Mesothelial cell of epicardium (in vitro differentiated cells): ENCODE data around the gene SDHAF3. TPM values are rescaled to one million over a fixed set of nuclear protein-coding genes. Genes with fewer than 3 reads are reported as not detected.

ENCODE experiments used
- DNase-seq, 2 experiments: peaks; one replicate each; pipeline ENCODE4 v3.0.0; 2021; ENCODE audit warnings: low spot score in 2 of 2; ENCODE audit not compliant: unreplicated experiment in 2 of 2
- H3K27ac Mint-ChIP-seq: 2 replicates; pipeline ENCODE4 v1.8.0; 2021; ENCODE audit warnings: mixed read lengths
- H3K27me3 Mint-ChIP-seq: 2 replicates; pipeline ENCODE4 v1.8.0; 2021; ENCODE audit warnings: low read depth, mixed read lengths
- H3K36me3 Mint-ChIP-seq: 2 replicates; pipeline ENCODE4 v1.8.0; 2021; ENCODE audit warnings: mixed read lengths
- H3K4me1 Mint-ChIP-seq: 2 replicates; pipeline ENCODE4 v1.8.0; 2021; ENCODE audit warnings: mixed read lengths
- H3K4me3 Mint-ChIP-seq: 2 replicates; pipeline ENCODE4 v1.8.0; 2021; ENCODE audit warnings: mild to moderate bottlenecking, moderate library complexity, mixed read lengths
- H3K9me3 Mint-ChIP-seq: 2 replicates; pipeline ENCODE4 v1.8.0; 2021; ENCODE audit warnings: mixed read lengths
- CTCF ChIP-seq: fragments of 200-600 bp; sonication (generic); IDR thresholded peaks from one replicate; pipeline ENCODE4 v1.5.0; 2021; ENCODE audit warnings: antibody characterized with exemption; ENCODE audit not compliant: unreplicated experiment
- total RNA-seq: library from RNA; stranded (reverse); gene quantifications from 3 replicates; pipeline ENCODE4 v1.2.1, GENCODE V29; 2021

Gene SDHAF3
- total RNA-seq, 1 donor from 2014 or later, result 14.4 TPM

DNA sequence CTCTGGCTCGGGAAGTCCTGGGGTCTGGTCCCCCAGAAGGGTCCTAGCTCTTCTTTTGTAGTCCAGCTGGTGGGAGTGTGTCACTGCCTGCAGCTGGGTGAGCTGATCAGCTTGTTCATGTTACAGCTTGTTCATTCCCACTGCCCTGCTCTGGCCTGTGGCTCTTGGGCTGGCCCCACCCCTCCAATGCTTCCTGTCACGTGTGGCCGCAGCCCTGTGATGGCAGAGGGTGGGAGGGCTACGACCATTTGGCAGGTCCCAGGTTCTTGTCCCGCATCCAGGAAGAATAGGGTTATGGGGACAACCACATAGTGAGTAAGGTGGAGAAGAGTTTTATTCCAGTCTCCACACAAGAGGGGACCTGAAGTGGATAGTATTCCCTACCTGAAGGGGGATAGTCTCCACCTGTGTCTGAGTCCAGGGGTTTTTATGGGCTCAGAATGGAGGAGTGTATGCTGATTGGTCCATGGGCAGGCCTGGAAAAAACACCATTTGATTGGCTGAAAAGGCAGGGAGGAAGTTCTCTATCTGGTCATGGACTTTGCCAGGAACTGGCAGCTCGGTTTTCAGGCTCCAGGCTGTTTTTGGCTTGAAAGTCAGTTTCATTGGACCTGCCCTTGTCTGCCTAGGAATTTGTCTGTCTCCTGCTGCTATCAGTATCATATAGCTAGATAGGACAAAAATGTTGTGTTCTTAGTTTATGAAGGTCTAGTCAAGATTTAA is 13.1 kb downstream of the SDHAF3 start:
- Mint-ChIP-seq H3K27ac (no peak overlapping the region), H3K4me3 (no peak overlapping the region), H3K27me3 (no peaks in the 10 kb centered on the region), H3K9me3 (peaks cover under 1% of the 10 kb centered on the region), H3K36me3 (no peaks in the 10 kb centered on the region), H3K4me1 (peaks cover 2% of the 10 kb centered on the region)
- no peak for DNase-seq
- no peak for TF ChIP-seq CTCF

GRCh38 chr7:97133159-97133558 is 15.7 kb downstream of the SDHAF3 start:
- no peak overlapping the region for H3K4me3 Mint-ChIP-seq
- DNase-seq, result no peak
- peak overlapping the region; percentile 12 for H3K27ac Mint-ChIP-seq
- peaks cover 2% of the 10 kb centered on the region for H3K4me1 Mint-ChIP-seq
- H3K27me3 Mint-ChIP-seq, result no peaks in the 10 kb centered on the region
- H3K9me3 Mint-ChIP-seq, result peaks cover 6% of the 10 kb centered on the region
- TF ChIP-seq CTCF, result no peak
- peaks cover 5% of the 10 kb centered on the region for H3K36me3 Mint-ChIP-seq

- Mint-ChIP-seq H3K27me3 (no peaks in the 10 kb centered on the region), H3K9me3 (peaks cover 31% of the 10 kb centered on the region), H3K4me1 (no peaks in the 10 kb centered on the region), H3K36me3 (peaks cover 41% of the 10 kb centered on the region), H3K4me3 (no peak overlapping the region), H3K27ac (no peak overlapping the region)
- no peak for TF ChIP-seq CTCF
- DNase-seq, result no peak
Observed at GRCh38 chr7:97138830-97139229, 21.3 kb downstream of the SDHAF3 start.

DNA sequence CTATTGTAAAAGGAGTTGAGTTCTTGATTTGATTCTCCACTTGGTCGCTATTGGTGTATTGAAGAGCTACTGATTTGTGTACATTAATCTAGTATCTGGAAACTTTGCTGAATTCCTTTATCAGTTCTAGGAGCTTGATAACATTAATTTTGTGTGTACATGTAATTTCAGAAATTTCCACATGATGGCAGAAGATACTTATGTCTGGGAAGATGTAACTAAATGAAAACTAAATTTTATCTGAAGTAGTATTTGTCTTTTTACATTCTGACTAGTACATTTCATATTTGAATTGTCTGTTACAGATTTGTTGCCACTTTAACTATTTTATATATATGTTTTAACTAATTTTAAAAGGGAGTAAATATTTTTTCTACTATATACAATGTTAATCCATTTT is 27.6 kb downstream of the SDHAF3 start:
- Mint-ChIP-seq H3K4me1 (no peaks in the 10 kb centered on the region), H3K9me3 (peaks cover 14% of the 10 kb centered on the region), H3K27me3 (no peaks in the 10 kb centered on the region), H3K27ac (no peak overlapping the region), H3K36me3 (peaks cover 24% of the 10 kb centered on the region), H3K4me3 (no peak overlapping the region)
- peak; percentile 67 for TF ChIP-seq CTCF
- DNase-seq, result no peak

DNA sequence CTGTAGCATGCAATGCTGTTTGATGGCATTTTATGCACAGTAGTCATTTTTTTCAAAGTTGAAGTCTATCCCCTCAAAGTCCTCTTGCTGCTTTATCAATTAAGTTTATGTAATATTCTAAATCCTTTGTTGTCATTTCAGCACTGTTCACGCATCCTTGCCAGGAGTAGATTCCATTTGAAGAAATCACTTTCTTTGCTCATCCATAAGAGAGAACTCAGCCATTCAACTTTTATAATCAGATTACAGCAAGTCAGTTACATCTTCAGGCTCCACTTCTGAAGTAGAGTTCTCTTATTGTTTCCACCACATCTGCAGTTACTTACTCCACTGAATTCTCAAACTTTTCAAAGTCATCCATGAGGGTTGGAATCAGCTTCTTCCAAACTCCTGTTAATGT is 32.3 kb downstream of the SDHAF3 start:
- TF ChIP-seq CTCF, result no peak
- H3K27ac Mint-ChIP-seq, result no peak overlapping the region
- no peaks in the 10 kb centered on the region for H3K4me1 Mint-ChIP-seq
- H3K9me3 Mint-ChIP-seq, result no peaks in the 10 kb centered on the region
- H3K36me3 Mint-ChIP-seq, result peaks cover 5% of the 10 kb centered on the region
- no peak for DNase-seq
- H3K4me3 Mint-ChIP-seq, result no peak overlapping the region
- no peaks in the 10 kb centered on the region for H3K27me3 Mint-ChIP-seq
